GM19324 (cell line): ENCODE results near the gene PRDX2.
"Not testable (repeated sequence)": the region's sequence is repeated elsewhere in the genome, so short reads cannot be mapped to it uniquely, and the experiment has no call there.

Source experiments
- ATAC-seq: cut with Tn5 transposase; IDR thresholded peaks from one replicate; pipeline ENCODE4 v1.9.1; 2021; ENCODE audit warnings: mild to moderate bottlenecking, moderate library complexity; ENCODE audit not compliant: unreplicated experiment, low FRiP score

The PRDX2 gene

GRCh38 chr19:12828494-12828893 is 26.9 kb upstream of the PRDX2 start:
- ATAC-seq = no peak

GRCh38 chr19:12825254-12826131 is 23.9 kb upstream of the PRDX2 start:
- no peak for ATAC-seq

GRCh38 chr19:12821761-12822160 is 20.2 kb upstream of the PRDX2 start:
- no peak for ATAC-seq

DNA sequence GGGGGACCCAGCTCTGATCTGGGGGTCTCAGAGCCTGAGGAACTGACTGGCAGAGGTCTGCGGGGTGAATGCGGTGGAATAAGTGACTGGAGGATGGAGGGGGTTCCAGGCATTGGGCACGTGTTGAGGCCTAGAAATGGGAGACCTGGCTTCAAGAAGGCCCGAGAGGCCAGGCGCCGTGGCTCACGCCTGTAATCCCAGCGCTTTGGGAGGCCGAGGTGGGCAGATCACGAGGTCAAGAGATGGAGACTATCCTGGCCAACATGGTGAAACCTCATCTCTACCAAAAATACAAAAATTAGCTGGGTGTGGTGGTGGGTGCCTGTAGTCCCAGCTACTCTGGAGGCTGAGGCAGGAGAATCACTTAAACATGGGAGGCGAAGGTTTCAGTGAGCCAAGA is 16.2 kb upstream of the PRDX2 start:
- not testable (repeated sequence) for ATAC-seq

GRCh38 chr19:12817188-12817587 is 15.6 kb upstream of the PRDX2 start:
- not testable (repeated sequence) for ATAC-seq

- no peak for ATAC-seq
These were observed 13.5 kb upstream of the PRDX2 start for GRCh38 chr19:12815088-12815487.

- ATAC-seq = peak; percentile 79
These were observed 4.9 kb upstream of the PRDX2 start, which contains the start of gene RNASEH2A for GRCh38 chr19:12806242-12807081. Gene RNASEH2A, plus strand, starts transcription at chr19:12806584. Its CDS starts 90 bp downstream, at chr19:12806674.

- no peak for ATAC-seq
These were observed 2.5 kb upstream of the PRDX2 start for GRCh38 chr19:12804051-12804450.

DNA sequence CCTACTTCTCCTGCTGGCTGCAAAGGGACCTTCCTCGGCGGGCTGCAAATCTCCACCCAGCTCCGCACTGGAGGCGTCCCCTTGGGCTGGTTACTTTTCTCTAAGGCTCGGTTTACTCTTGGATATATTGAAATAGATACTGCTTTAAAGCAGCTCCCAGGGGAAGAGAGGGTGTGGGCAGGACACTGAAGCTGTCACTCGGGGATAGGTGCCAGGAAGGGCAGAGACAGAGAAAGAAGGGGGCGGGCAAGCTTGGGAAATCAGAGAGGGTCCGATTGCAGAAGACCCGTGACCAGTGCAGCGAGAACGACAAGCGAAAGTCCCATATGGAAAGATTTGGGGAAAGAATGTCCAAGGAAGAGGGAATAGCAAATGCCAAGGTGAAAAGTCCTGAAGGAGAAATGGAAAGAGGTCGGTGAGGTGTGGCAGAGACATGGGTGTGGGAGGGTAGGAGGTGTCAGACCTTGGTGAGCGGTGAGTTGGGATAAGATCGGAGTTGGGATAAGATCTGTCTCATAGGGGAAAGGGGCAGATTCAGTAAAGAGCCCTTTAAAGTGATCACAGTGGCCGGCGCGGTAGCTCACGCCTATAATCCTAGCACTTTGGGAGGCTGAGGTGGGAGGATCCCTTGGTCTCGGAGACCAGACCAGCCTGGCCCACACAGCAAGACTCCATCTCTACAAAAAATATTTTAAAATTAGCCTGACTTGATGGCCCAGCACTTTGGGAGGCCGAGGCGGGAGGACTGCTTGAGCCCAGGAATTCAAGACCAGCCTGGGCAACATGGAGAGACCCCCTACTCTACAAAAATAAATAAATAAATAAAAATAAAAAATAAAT is 887 bp upstream of the PRDX2 start:
- ATAC-seq = no peak

DNA sequence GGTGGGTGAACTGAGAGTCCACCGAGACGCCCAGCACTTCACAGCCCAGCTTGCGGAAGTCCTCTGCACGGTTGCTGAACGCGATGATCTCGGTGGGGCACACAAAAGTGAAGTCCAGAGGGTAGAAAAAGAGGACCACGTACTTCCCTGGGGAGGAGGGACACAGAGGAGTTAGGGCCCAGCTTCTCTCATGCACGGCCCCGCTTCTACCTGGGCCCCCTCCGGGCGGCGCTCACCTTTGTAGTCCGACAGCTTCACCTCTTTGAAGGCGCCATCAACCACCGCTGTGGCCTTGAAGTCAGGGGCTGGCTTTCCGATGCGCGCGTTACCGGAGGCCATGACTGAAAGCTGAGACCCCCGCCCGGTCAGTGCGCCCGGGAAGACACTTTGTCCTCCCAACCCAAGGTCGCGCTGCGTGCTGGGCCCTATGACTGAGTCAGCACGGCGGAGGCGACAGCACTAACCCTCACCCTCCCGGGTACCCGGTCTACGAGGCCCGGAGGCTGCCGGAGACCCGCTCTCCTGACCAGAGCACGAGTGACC is 606 bp downstream of the PRDX2 start:
- no peak for ATAC-seq

DNA sequence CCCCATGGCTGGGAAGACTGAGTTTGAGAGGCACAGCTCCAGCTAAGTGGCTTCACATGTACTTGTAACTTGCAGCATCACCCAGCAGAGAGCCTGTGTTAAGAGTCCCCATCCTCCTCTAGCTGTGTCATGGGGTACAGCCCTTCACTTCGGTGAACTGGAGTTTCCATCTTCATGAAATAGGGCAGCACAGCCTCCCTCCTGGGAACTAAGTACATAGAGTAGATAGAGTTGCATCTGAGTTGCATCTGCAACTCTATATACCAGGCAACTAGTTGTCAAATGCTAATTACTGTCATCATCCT is 1.2 kb downstream of the PRDX2 start:
- no peak for ATAC-seq

DNA sequence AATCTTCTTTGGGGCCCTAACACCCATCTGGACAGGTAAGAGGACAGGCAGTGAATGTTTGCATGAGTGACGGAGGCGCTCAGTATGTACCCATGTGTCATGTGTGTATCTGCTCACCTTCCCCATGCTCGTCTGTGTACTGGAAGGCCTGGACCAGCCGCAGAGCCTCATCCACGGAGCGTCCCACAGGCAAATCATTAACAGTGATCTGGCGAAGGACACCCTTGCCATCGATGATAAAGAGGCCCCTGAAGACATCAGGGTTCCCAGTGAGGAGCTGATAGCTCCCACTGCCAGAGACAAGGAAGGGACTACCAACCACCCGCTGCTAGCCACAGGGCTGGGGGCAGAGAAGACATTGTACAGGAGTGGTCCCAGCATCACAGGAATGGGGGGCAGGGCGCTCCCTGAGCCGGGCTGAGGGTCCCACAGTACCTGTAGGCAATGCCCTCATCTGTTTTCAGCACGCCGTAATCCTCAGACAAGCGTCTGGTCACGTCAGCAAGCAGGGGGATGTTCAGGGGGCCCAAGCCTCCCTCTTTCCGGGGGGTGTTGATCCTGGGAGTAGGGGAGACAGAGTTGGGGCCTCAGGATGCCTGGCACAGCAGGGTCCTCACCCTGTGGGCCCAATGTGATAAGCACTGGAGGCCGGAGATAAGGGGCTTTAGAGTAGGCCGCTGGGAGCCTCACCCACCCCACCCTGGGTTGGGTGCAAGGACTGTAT is 1.7 kb downstream of the PRDX2 start:
- ATAC-seq = no peak

- ATAC-seq = not testable (repeated sequence)
These were observed 4.0 kb downstream of the PRDX2 start for GRCh38 chr19:12797607-12798006.

DNA sequence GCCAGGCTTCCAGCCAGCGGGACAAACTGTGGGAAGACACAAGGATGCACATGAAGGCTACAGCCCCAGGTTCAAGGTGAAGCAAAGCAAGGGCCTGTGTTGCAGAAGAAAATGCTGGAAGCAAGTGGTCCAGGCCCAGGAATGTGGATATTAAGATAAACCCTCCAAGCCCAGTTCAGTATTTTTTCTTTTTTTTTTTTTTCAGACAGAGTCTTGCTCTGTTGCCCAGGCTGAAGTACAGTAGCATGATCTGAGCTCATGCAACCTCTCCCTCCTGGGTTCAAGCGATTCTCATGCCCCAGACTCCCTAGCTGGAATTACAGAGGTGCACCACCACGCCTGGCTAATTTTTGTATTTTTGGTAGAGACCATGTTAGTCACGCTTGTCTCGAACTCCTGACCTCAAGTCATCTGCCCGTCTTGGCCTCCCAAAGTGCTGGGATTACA is 4.4 kb downstream of the PRDX2 start:
- no peak for ATAC-seq

- no peak for ATAC-seq
These were observed 5.2 kb downstream of the PRDX2 start for GRCh38 chr19:12796146-12797071.

DNA sequence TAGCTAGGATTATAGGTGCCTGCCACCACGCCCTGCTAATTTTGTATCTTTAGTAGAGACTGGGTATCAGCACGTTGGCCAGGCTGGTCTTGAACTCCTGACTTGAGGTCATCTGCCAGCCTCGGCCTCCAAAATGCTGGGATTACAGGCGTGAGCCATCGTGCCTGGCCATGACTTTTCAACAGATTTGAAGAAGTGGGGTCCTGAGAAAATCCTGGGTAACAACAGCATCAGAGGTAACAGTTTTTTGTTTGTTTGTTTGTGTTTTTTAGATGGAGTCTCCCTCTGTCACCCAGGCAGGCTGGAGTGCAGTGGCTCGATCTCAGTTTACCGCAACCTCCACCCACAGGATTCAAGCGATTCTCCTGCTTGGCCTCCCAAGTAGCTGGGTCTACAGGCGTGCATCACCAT is 6.6 kb downstream of the PRDX2 start:
- ATAC-seq = no peak

GRCh38 chr19:12794196-12794941 is 7.2 kb downstream of the PRDX2 start:
- no peak for ATAC-seq
